ENCODE measurements around the gene CCDC117.

CCDC117 gene

GRCh38 chr22:28769394-28770085, 3.0 kb upstream of the CCDC117 start:
- no peak for DNase-seq (ENCODE audit: low read depth)

GRCh38 chr22:28771195-28771791, 1.2 kb upstream of the CCDC117 start:
- no peak for DNase-seq (ENCODE audit: low read depth)

GRCh38 chr22:28773461-28773867, 969 bp downstream of the CCDC117 start:
- DNase-seq (ENCODE audit: low read depth), result no peak

GRCh38 chr22:28774378-28774777, 1.9 kb downstream of the CCDC117 start:
- DNase-seq (ENCODE audit: low read depth), result no peak

GRCh38 chr22:28779833-28780232, 7.3 kb downstream of the CCDC117 start:
- no peak for DNase-seq (ENCODE audit: low read depth)

GRCh38 chr22:28780296-28780695, 7.8 kb downstream of the CCDC117 start:
- DNase-seq (ENCODE audit: low read depth), result no peak

GRCh38 chr22:28783786-28784671, 11.5 kb downstream of the CCDC117 start:
- DNase-seq (ENCODE audit: low read depth), result no peak

GRCh38 chr22:28788601-28789000, 16.1 kb downstream of the CCDC117 start:
- DNase-seq (ENCODE audit: low read depth), result no peak

- no peak for DNase-seq (ENCODE audit: low read depth)
Observed at GRCh38 chr22:28791124-28791523, 18.6 kb downstream of the CCDC117 start.

GRCh38 chr22:28791841-28792490, 19.5 kb downstream of the CCDC117 start:
- DNase-seq (ENCODE audit: low read depth), result no peak

GRCh38 chr22:28792491-28793383, 20.2 kb downstream of the CCDC117 start:
- DNase-seq (ENCODE audit: low read depth), result no peak

GRCh38 chr22:28793976-28794584, 21.6 kb downstream of the CCDC117 start:
- no peak for DNase-seq (ENCODE audit: low read depth)

GRCh38 chr22:28795071-28795693, 22.7 kb downstream of the CCDC117 start:
- DNase-seq (ENCODE audit: low read depth), result no peak

GRCh38 chr22:28795932-28796856, 23.7 kb downstream of the CCDC117 start:
- DNase-seq (ENCODE audit: low read depth), result no peak

GRCh38 chr22:28798810-28799605, 26.5 kb downstream of the CCDC117 start:
- peak; percentile 24 for DNase-seq (ENCODE audit: low read depth)

- no peak for DNase-seq (ENCODE audit: low read depth)
Observed at GRCh38 chr22:28799606-28800307, 27.3 kb downstream of the CCDC117 start.

- peak; percentile 80 for DNase-seq (ENCODE audit: low read depth)
Observed at GRCh38 chr22:28800308-28801041, 28.0 kb downstream of the CCDC117 start, which contains the start of gene XBP1. XBP1 (minus strand) TSS chr22:28800569.

All from stimulated activated CD4-positive, alpha-beta T cell treated with anti-CD3 and anti-CD28 coated beads, Interleukin-2, amount 100 ng/mL, for 4 hours (primary cell).